ENCODE data around the gene DICER1. TPM values are rescaled to one million over a fixed set of nuclear protein-coding genes. Genes with fewer than 3 reads are reported as not detected.
"Not testable (repeated sequence)": the region's sequence is repeated elsewhere in the genome, so short reads cannot be mapped to it uniquely, and the experiment has no call there.

DICER1 gene
- total RNA-seq, 1 experiment from 2014 or later: 32.7 TPM

DNA sequence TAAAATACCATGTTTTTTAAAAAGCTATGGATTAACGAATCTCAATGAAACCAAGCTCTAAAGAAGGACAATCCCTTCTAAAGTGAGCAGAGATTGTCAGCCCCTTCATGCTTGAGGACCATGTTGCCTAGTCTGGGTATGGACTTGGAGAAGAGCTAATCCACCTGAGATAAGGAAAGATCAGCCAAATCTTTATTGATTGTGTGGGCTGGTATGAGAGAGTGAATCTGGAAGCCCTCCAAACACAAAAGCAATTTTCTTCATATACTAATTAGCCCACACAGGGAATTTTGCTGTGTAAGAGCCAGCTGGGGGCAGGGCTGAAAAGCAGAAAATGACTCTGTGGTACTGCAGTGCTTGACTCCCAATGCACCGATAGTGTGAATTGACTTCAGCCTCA lies 47.4 kb upstream of the DICER1 start:
- intact Hi-C loops (cut with micrococcal nuclease; ENCODE audit: unreplicated experiment): no loop called here
- POLR2A ChIA-PET: interaction anchor here (0.6 kb wide), 1 partner anchor 18 kb away, joined by 3 read pairs; no protein-coding TSS in a partner anchor
- CTCF ChIA-PET: no interaction called here

GRCh38 chr14:95201745-95202144 lies 44.4 kb upstream of the DICER1 start:
- ATAC-seq; in situ Hi-C loops (cut with HindIII; ENCODE audit: low pct_unique_long_range_greater_than_20kb, low sequenced_read_pairs); H3K27me3 ChIP-seq (ENCODE audit: control insufficient read depth, insufficient read depth, low read length); POLR2A ChIA-PET; H3K9me3 ChIP-seq (ENCODE audit: control insufficient read depth, insufficient read depth, low read depth, low read length); CTCF ChIA-PET; DNase-seq (ENCODE audit: low read depth, low spot score); H3K4me1 ChIP-seq (ENCODE audit: control insufficient read depth, insufficient read depth, low read length); intact Hi-C loops (cut with micrococcal nuclease; ENCODE audit: unreplicated experiment); H3K36me3 ChIP-seq (ENCODE audit: control insufficient read depth, insufficient read depth, low read length); H3K4me3 ChIP-seq (ENCODE audit: low read depth in 2 of 2, low read length in 2 of 2); H3K27ac ChIP-seq (ENCODE audit: low read length); BruUV-seq (replicated peaks): not testable (repeated sequence)

More for the DNA sequence above, 47.4 kb upstream of the DICER1 start:
- in situ Hi-C loops (cut with HindIII; ENCODE audit: low pct_unique_long_range_greater_than_20kb, low sequenced_read_pairs): no loop called here
- Histone ChIP-seq H3K36me3 (ENCODE audit: control insufficient read depth, insufficient read depth, low read length) (no peaks in the 10 kb centered on the region; the same call in 1 of the 2 replicates), H3K4me3 (ENCODE audit: low read depth in 2 of 2, low read length in 2 of 2) (no peak overlapping the region), H3K27me3 (ENCODE audit: control insufficient read depth, insufficient read depth, low read length) (no peaks in the 10 kb centered on the region), H3K27ac (ENCODE audit: low read length) (no peak overlapping the region), H3K9me3 (ENCODE audit: control insufficient read depth, insufficient read depth, low read depth, low read length) (0 out of 2 replicates have a peak, but pooled peaks cover 3% of the 10 kb centered on the region), H3K4me1 (ENCODE audit: control insufficient read depth, insufficient read depth, low read length) (no peaks in the 10 kb centered on the region)
- BruUV-seq (replicated peaks): TSS peak; percentile 41
- TF ChIP-seq, protein P1, sequence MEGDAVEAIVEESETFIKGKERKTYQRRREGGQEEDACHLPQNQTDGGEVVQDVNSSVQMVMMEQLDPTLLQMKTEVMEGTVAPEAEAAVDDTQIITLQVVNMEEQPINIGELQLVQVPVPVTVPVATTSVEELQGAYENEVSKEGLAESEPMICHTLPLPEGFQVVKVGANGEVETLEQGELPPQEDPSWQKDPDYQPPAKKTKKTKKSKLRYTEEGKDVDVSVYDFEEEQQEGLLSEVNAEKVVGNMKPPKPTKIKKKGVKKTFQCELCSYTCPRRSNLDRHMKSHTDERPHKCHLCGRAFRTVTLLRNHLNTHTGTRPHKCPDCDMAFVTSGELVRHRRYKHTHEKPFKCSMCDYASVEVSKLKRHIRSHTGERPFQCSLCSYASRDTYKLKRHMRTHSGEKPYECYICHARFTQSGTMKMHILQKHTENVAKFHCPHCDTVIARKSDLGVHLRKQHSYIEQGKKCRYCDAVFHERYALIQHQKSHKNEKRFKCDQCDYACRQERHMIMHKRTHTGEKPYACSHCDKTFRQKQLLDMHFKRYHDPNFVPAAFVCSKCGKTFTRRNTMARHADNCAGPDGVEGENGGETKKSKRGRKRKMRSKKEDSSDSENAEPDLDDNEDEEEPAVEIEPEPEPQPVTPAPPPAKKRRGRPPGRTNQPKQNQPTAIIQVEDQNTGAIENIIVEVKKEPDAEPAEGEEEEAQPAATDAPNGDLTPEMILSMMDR (IDR thresholded peaks at IDR 0.05): no peak
- no peak for TF ChIP-seq SIN3A (IDR thresholded peaks at IDR 0.05; ENCODE audit: borderline replicate concordance, insufficient read depth, low read depth, low read length)
- TF ChIP-seq POLR2AphosphoS5 (IDR thresholded peaks at IDR 0.05; ENCODE audit: low read depth, low read length): no peak
- TF ChIP-seq TCF7L2 (IDR thresholded peaks at IDR 0.05; ENCODE audit: low read depth, low read length): no peak
- TF ChIP-seq REST (IDR thresholded peaks at IDR 0.05; ENCODE audit: insufficient read depth in 1 of 2, low read depth in 2 of 2, low read length in 1 of 2): no peak
- no peak for ATAC-seq
- DNase-seq (ENCODE audit: low read depth, low spot score): no peak

DNA sequence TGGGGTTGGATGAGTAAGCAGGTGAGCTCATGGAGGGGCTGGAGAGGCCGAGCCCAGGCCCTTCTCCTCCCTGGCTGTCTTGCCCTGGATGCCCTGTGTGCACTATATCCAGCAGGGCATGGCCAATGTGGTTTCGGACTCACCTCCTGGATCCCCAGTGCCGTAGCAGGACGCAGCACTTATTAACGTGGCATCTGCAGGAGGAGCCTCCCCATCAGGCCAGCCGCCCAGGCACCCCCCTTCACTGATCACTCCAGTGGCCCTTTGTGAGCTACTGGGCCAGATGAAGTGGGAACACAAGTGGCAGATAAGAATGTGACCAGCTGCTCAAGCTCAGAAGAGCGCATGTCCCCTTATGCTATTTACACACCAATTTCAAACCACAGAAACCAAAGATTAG lies 43.1 kb upstream of the DICER1 start:
- intact Hi-C loops (cut with micrococcal nuclease; ENCODE audit: unreplicated experiment): no loop called here
- POLR2A ChIA-PET: no interaction called here

More for the DNA sequence above, 43.1 kb upstream of the DICER1 start:
- in situ Hi-C loops (cut with HindIII; ENCODE audit: low pct_unique_long_range_greater_than_20kb, low sequenced_read_pairs): no loop called here
- Histone ChIP-seq H3K4me3 (ENCODE audit: low read depth in 2 of 2, low read length in 2 of 2) (no peak overlapping the region), H3K36me3 (ENCODE audit: control insufficient read depth, insufficient read depth, low read length) (no peaks in the 10 kb centered on the region; the same call in 1 of the 2 replicates), H3K4me1 (ENCODE audit: control insufficient read depth, insufficient read depth, low read length) (no peaks in the 10 kb centered on the region), H3K9me3 (ENCODE audit: control insufficient read depth, insufficient read depth, low read depth, low read length) (no peaks in the 10 kb centered on the region), H3K27me3 (ENCODE audit: control insufficient read depth, insufficient read depth, low read length) (no peaks in the 10 kb centered on the region), H3K27ac (ENCODE audit: low read length) (no peak overlapping the region)
- BruUV-seq (replicated peaks): no TSS peak
- DNase-seq (ENCODE audit: low read depth, low spot score) (no peak), ATAC-seq (no peak)
- TF ChIP-seq TCF7L2 (IDR thresholded peaks at IDR 0.05; ENCODE audit: low read depth, low read length) (no peak), POLR2AphosphoS5 (IDR thresholded peaks at IDR 0.05; ENCODE audit: low read depth, low read length) (no peak), REST (IDR thresholded peaks at IDR 0.05; ENCODE audit: insufficient read depth in 1 of 2, low read depth in 2 of 2, low read length in 1 of 2) (no peak), SIN3A (IDR thresholded peaks at IDR 0.05; ENCODE audit: borderline replicate concordance, insufficient read depth, low read depth, low read length) (no peak)
- TF ChIP-seq, protein P1 (IDR thresholded peaks at IDR 0.05): no peak
- CTCF ChIA-PET: no interaction called here
